Measurements from ENCODE around the gene COL18A1. TPM values are rescaled to one million over a fixed set of nuclear protein-coding genes. Genes with fewer than 3 reads are reported as not detected.

The COL18A1 gene
- total and polyA plus RNA-seq, 2 donors from 2014 or later = 150 to 316 TPM

- FAIRE-seq (no peak), DNase-seq (peak in 1 of 5 donors; percentile 68)
- Histone ChIP-seq H3K4me1 (ENCODE audit: control insufficient read depth in 2 of 3, insufficient read depth in 2 of 3, low read depth in 1 of 3, low read length in 3 of 3) (peaks cover 0 to 24% (median 14%) of the 10 kb centered on the region in 3 donors), H3K36me3 (ENCODE audit: control insufficient read depth in 2 of 3, insufficient read depth in 3 of 3, low read length in 3 of 3) (no peaks in the 10 kb centered on the region), H3K27me3 (ENCODE audit: control insufficient read depth, insufficient read depth, low read length) (no peaks in the 10 kb centered on the region), H3K9me3 (ENCODE audit: control insufficient read depth in 2 of 3, insufficient read depth in 1 of 3, low read length in 3 of 3) (peaks cover 0 to 6% (median 0%) of the 10 kb centered on the region in 3 donors), H3K4me3 (ENCODE audit: low read length in 3 of 3) (no peak overlapping the region), H3K9ac (ENCODE audit: low read length in 3 of 3) (no peak overlapping the region), H3K27ac (ENCODE audit: low read depth in 2 of 2, low read length in 2 of 2) (no peak overlapping the region)
- intact Hi-C loops (cut with DNase I) = no loop called here
- TF ChIP-seq, protein P1, sequence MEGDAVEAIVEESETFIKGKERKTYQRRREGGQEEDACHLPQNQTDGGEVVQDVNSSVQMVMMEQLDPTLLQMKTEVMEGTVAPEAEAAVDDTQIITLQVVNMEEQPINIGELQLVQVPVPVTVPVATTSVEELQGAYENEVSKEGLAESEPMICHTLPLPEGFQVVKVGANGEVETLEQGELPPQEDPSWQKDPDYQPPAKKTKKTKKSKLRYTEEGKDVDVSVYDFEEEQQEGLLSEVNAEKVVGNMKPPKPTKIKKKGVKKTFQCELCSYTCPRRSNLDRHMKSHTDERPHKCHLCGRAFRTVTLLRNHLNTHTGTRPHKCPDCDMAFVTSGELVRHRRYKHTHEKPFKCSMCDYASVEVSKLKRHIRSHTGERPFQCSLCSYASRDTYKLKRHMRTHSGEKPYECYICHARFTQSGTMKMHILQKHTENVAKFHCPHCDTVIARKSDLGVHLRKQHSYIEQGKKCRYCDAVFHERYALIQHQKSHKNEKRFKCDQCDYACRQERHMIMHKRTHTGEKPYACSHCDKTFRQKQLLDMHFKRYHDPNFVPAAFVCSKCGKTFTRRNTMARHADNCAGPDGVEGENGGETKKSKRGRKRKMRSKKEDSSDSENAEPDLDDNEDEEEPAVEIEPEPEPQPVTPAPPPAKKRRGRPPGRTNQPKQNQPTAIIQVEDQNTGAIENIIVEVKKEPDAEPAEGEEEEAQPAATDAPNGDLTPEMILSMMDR (IDR thresholded peaks at IDR 0.05; ENCODE audit: borderline replicate concordance, extremely low read depth, insufficient read depth) = no peak
Measured at GRCh38 chr21:45458281-45459170, 53.6 kb downstream of the COL18A1 start.

GRCh38 chr21:45459171-45460010 lies 54.4 kb downstream of the COL18A1 start:
- H3K4me3 ChIP-seq (ENCODE audit: low read length in 3 of 3) = no peak overlapping the region
- DNase-seq = peak in 1 of 5 donors; percentile 72
- no peaks in the 10 kb centered on the region for H3K27me3 ChIP-seq (ENCODE audit: control insufficient read depth, insufficient read depth, low read length)
- no peaks in the 10 kb centered on the region for H3K36me3 ChIP-seq (ENCODE audit: control insufficient read depth in 2 of 3, insufficient read depth in 3 of 3, low read length in 3 of 3)
- no peak overlapping the region for H3K9ac ChIP-seq (ENCODE audit: low read length in 3 of 3)
- FAIRE-seq = no peak
- TF ChIP-seq, protein P1 (IDR thresholded peaks at IDR 0.05; ENCODE audit: borderline replicate concordance, extremely low read depth, insufficient read depth) = no peak
- no peak overlapping the region for H3K27ac ChIP-seq (ENCODE audit: low read depth in 2 of 2, low read length in 2 of 2)
- intact Hi-C loops (cut with DNase I) = no loop called here
- H3K9me3 ChIP-seq (ENCODE audit: control insufficient read depth in 2 of 3, insufficient read depth in 1 of 3, low read length in 3 of 3) = peaks cover 0 to 6% (median 0%) of the 10 kb centered on the region in 3 donors
- H3K4me1 ChIP-seq (ENCODE audit: control insufficient read depth in 2 of 3, insufficient read depth in 2 of 3, low read depth in 1 of 3, low read length in 3 of 3) = peaks cover 0 to 16% (median 13%) of the 10 kb centered on the region in 3 donors

GRCh38 chr21:45460011-45460565 lies 55.1 kb downstream of the COL18A1 start:
- TF ChIP-seq, protein P1 (IDR thresholded peaks at IDR 0.05; ENCODE audit: borderline replicate concordance, extremely low read depth, insufficient read depth) = no peak
- H3K9me3 ChIP-seq (ENCODE audit: control insufficient read depth in 2 of 3, insufficient read depth in 1 of 3, low read length in 3 of 3) = peaks cover 0 to 6% (median 0%) of the 10 kb centered on the region in 3 donors
- FAIRE-seq = no peak
- intact Hi-C loops (cut with DNase I) = no loop called here
- no peaks in the 10 kb centered on the region for H3K27me3 ChIP-seq (ENCODE audit: control insufficient read depth, insufficient read depth, low read length)
- DNase-seq = peak in 1 of 5 donors; percentile 63
- H3K4me3 ChIP-seq (ENCODE audit: low read length in 3 of 3) = no peak overlapping the region
- no peak overlapping the region for H3K27ac ChIP-seq (ENCODE audit: low read depth in 2 of 2, low read length in 2 of 2)
- peaks cover 0 to 9% (median 8%) of the 10 kb centered on the region in 3 donors for H3K4me1 ChIP-seq (ENCODE audit: control insufficient read depth in 2 of 3, insufficient read depth in 2 of 3, low read depth in 1 of 3, low read length in 3 of 3)
- no peaks in the 10 kb centered on the region for H3K36me3 ChIP-seq (ENCODE audit: control insufficient read depth in 2 of 3, insufficient read depth in 3 of 3, low read length in 3 of 3)
- no peak overlapping the region for H3K9ac ChIP-seq (ENCODE audit: low read length in 3 of 3)

All from kidney (tissue), 14 donors.